ENCODE results near the gene BORCS5. TPM values are rescaled to one million over a fixed set of nuclear protein-coding genes. Genes with fewer than 3 reads are reported as not detected.

Gene BORCS5
- total and polyA plus RNA-seq, 7 donors, result 4.3 to 13.3 (median 11.0) TPM

GRCh38 chr12:12443431-12443878 is 86.6 kb downstream of the BORCS5 start:
- no peak overlapping the region for H3K4me3 ChIP-seq
- intact Hi-C loops (cut with DNase I), result no loop called here
- H3K4me1 ChIP-seq, result peaks cover 26% of the 10 kb centered on the region
- H3K9me3 ChIP-seq, result no peaks in the 10 kb centered on the region
- peak overlapping the region; percentile 59 for H3K27ac ChIP-seq
- ATAC-seq (peak; percentile 32 to 64 (median 49)), DNase-seq (peak; percentile 29 to 60)
- H3K27me3 ChIP-seq (ENCODE audit: insufficient read depth in 3 of 3, low read length in 2 of 3), result no peaks in the 10 kb centered on the region
- WGBS, 3 donors, result 10 to 15% (median 11%) methylated on average over 5 of the region's 5 CpGs
- H3K36me3 ChIP-seq (ENCODE audit: insufficient read depth in 1 of 2, low read depth in 1 of 2), result no peaks in the 10 kb centered on the region
- TF ChIP-seq, protein P1, sequence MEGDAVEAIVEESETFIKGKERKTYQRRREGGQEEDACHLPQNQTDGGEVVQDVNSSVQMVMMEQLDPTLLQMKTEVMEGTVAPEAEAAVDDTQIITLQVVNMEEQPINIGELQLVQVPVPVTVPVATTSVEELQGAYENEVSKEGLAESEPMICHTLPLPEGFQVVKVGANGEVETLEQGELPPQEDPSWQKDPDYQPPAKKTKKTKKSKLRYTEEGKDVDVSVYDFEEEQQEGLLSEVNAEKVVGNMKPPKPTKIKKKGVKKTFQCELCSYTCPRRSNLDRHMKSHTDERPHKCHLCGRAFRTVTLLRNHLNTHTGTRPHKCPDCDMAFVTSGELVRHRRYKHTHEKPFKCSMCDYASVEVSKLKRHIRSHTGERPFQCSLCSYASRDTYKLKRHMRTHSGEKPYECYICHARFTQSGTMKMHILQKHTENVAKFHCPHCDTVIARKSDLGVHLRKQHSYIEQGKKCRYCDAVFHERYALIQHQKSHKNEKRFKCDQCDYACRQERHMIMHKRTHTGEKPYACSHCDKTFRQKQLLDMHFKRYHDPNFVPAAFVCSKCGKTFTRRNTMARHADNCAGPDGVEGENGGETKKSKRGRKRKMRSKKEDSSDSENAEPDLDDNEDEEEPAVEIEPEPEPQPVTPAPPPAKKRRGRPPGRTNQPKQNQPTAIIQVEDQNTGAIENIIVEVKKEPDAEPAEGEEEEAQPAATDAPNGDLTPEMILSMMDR (IDR thresholded peaks at IDR 0.05), result no peak

GRCh38 chr12:12445165-12445881 is 88.4 kb downstream of the BORCS5 start:
- Histone ChIP-seq H3K4me1 (peaks cover 26% of the 10 kb centered on the region), H3K9me3 (no peaks in the 10 kb centered on the region), H3K4me3 (no peak overlapping the region), H3K36me3 (ENCODE audit: insufficient read depth in 1 of 2, low read depth in 1 of 2) (no peaks in the 10 kb centered on the region), H3K27me3 (ENCODE audit: insufficient read depth in 3 of 3, low read length in 2 of 3) (no peaks in the 10 kb centered on the region), H3K27ac (no peak overlapping the region)
- intact Hi-C loops (cut with DNase I), result no loop called here
- 91 to 96% (median 96%) methylated on average over 4 of the region's 4 CpGs for WGBS, 3 donors
- DNase-seq, result no peak
- ATAC-seq, result no peak
- TF ChIP-seq, protein P1 (IDR thresholded peaks at IDR 0.05), result no peak

DNA sequence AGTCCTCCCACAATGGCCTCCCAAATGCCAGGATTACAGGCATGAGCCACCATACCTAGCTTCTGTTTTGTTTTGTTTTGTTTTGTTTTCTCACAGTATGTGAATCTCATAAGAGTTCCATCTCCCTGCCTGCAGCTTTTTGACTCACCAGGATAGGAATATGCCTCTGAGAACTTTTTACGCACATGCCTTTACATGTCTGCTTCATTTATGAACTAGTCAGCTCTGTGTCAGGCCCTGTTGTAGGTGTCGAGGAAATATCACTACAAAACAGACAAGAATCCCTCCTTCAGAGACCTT is 89.0 kb downstream of the BORCS5 start:
- no peak for ATAC-seq
- TF ChIP-seq, protein P1 (IDR thresholded peaks at IDR 0.05), result no peak
- Histone ChIP-seq H3K27me3 (ENCODE audit: insufficient read depth in 3 of 3, low read length in 2 of 3) (no peaks in the 10 kb centered on the region), H3K27ac (no peak overlapping the region), H3K4me1 (peaks cover 26% of the 10 kb centered on the region), H3K9me3 (no peaks in the 10 kb centered on the region), H3K36me3 (ENCODE audit: insufficient read depth in 1 of 2, low read depth in 1 of 2) (no peaks in the 10 kb centered on the region), H3K4me3 (no peak overlapping the region)
- DNase-seq, result no peak
- intact Hi-C loops (cut with DNase I), result no loop called here
- 97 to 99% (median 97%) methylated on average over 2 of the region's 2 CpGs for WGBS, 3 donors

DNA sequence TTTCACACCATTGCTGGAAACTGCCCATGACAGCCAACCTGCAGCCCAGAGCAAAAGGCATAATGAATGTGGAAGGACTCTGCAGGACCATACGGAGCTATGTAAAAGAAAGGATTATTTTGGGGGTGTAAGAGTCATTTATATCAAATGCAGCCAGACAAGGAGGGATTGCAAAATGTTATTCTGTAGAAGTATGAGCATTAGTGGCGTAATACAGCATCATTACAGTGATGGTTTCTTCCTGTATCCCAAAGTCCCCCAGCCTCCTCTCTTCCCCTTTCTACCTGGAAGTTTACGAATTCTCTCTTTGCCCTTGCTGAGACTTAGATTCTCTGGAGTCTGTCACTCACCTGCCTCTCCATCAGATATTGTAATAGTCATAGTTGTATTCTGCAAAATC is 89.9 kb downstream of the BORCS5 start:
- DNase-seq (no peak), ATAC-seq (no peak)
- no peak overlapping the region for H3K27ac ChIP-seq
- H3K4me1 ChIP-seq, result peaks cover 19% of the 10 kb centered on the region
- no peaks in the 10 kb centered on the region for H3K36me3 ChIP-seq (ENCODE audit: insufficient read depth in 1 of 2, low read depth in 1 of 2)
- intact Hi-C loops (cut with DNase I), result no loop called here
- no peak overlapping the region for H3K4me3 ChIP-seq
- H3K9me3 ChIP-seq, result no peaks in the 10 kb centered on the region
- WGBS, 3 donors, result 92 to 96% (median 95%) methylated on average over 3 of the region's 3 CpGs
- TF ChIP-seq, protein P1 (IDR thresholded peaks at IDR 0.05), result no peak
- no peaks in the 10 kb centered on the region for H3K27me3 ChIP-seq (ENCODE audit: insufficient read depth in 3 of 3, low read length in 2 of 3)

DNA sequence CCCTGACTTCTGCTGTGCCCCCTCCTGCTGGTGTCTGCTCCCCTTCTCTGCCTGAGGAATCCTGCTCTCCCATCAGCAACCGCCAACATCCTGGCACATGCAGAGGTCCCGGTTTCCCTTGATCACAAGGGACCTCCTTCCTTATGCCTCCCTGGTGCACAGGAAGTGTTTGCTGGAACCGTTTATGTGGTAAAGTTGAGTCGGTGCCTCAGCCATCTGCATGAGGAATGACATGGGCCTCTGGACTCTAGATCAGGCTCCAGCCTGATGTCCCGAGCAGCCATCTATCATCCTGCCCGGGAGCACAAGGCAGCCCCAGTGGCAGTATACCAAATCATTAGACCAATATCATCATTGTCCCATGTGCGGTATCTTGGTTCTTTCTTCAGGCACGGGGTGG is 90.4 kb downstream of the BORCS5 start:
- DNase-seq, result no peak
- 50 to 59% (median 55%) methylated on average over 8 of the region's 8 CpGs for WGBS, 3 donors
- peaks cover 17% of the 10 kb centered on the region for H3K4me1 ChIP-seq
- H3K27ac ChIP-seq, result no peak overlapping the region
- ATAC-seq, result peak in 1 of 4 donors; percentile 14
- no peak overlapping the region for H3K4me3 ChIP-seq
- intact Hi-C loops (cut with DNase I), result no loop called here
- no peaks in the 10 kb centered on the region for H3K9me3 ChIP-seq
- TF ChIP-seq, protein P1 (IDR thresholded peaks at IDR 0.05), result no peak
- no peaks in the 10 kb centered on the region for H3K36me3 ChIP-seq (ENCODE audit: insufficient read depth in 1 of 2, low read depth in 1 of 2)
- H3K27me3 ChIP-seq (ENCODE audit: insufficient read depth in 3 of 3, low read length in 2 of 3), result no peaks in the 10 kb centered on the region

Measured in psoas muscle (tissue), 8 donors.